Activated CD4-positive, alpha-beta T cell treated with anti-CD3 and anti-CD28 coated beads for 36 hours (primary cell): ENCODE results near the gene SCIMP. TPM values are rescaled to one million over a fixed set of nuclear protein-coding genes. Genes with fewer than 3 reads are reported as not detected.

Experiments used
- ATAC-seq: fragments of 200-7000 bp; cut with Tn5 transposase; one replicate; pipeline ENCODE4 v1.10.0; 2021; ENCODE audit warnings: mild to moderate bottlenecking, moderate library complexity
- CTCF ChIA-PET: fragments of 350-600 bp; sonication (Branson Sonifier 250); formaldehyde crosslinking; loops from one replicate; lab custom pipeline; 2021; ENCODE audit warnings: antibody characterized with exemption; lab: Charles Lee
- POLR2A ChIA-PET: fragments of 350-600 bp; sonication (Branson Sonifier 250); formaldehyde crosslinking; loops from one replicate; lab custom pipeline; 2021; ENCODE audit warnings: antibody characterized with exemption, inconsistent platforms; lab: Charles Lee
- DNase-seq: peaks from one replicate; pipeline ENCODE4 v3.0.0-alpha.2; 2020
- H3K27ac Mint-ChIP-seq: one replicate; pipeline ENCODE4 v1.8.0; 2021; ENCODE audit warnings: mixed read lengths
- H3K27me3 Mint-ChIP-seq: one replicate; pipeline ENCODE4 v1.8.0; 2021; ENCODE audit warnings: mixed read lengths
- H3K36me3 Mint-ChIP-seq: one replicate; pipeline ENCODE4 v1.8.0; 2021; ENCODE audit warnings: low read depth, mixed read lengths
- H3K4me1 Mint-ChIP-seq: one replicate; pipeline ENCODE4 v1.8.0; 2021; ENCODE audit warnings: mixed read lengths
- H3K4me3 Mint-ChIP-seq: one replicate; pipeline ENCODE4 v1.8.0; 2021; ENCODE audit warnings: mild to moderate bottlenecking, moderate library complexity, mixed read lengths
- H3K9me3 Mint-ChIP-seq: one replicate; pipeline ENCODE4 v1.8.0; 2021; ENCODE audit warnings: low read depth, mixed read lengths
- intact Hi-C, 2 experiments: fragments of 100-400 bp; cut with DNase I in 1 of 2; cut with micrococcal nuclease in 1 of 2; formaldehyde crosslinking; loops; one replicate each; pipeline versions ENCODE4 v1.14.2 to v1.15.1; 2022 to 2024; cut with DNase I, micrococcal nuclease
- total RNA-seq, 2 experiments: library from RNA; stranded (reverse); gene quantifications; one replicate each; pipeline ENCODE4 v1.2.3, GENCODE V29; 2021

The SCIMP gene
- total RNA-seq, 2 experiments from 2014 or later, result not detected

DNA sequence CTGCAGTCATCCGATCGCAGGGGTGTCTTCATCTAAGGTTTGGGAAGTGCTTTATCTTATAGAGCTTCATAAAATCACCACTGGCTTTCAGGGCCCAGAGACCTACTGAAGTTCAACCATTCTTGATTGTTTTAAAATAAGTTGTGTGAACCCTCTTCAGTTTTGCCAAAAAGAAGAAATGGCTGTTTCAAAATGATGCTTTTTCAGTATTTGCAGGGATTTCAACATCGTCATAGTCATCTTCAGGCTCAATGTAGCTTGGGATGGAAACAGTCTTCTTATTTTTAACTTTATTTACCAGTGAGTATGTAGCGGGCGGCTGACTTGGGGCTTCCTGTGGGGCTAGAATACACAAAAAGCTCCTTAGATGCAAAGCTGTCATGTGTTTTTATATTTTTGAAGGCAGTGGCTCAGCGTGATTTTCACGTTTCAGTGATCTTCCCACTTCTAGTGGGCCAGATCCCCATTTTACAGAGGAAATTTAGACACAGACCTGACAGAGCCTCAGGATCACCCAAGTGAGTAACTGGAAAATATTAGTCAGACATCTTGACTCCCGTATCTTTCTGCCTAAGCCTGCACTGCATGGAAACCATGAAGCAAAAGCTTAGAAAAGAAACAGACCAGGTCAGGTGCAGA lies 23.9 kb downstream of the SCIMP start:
- Mint-ChIP-seq H3K9me3 (no peaks in the 10 kb centered on the region), H3K27ac (peak overlapping the region; percentile 19), H3K4me3 (no peak overlapping the region), H3K36me3 (peaks cover 5% of the 10 kb centered on the region), H3K27me3 (no peaks in the 10 kb centered on the region), H3K4me1 (peaks cover 11% of the 10 kb centered on the region)
- no peak for DNase-seq
- intact Hi-C loops, result no loop called here
- peak; percentile 60 for ATAC-seq
- CTCF ChIA-PET, result no interaction called here
- POLR2A ChIA-PET, result no interaction called here

DNA sequence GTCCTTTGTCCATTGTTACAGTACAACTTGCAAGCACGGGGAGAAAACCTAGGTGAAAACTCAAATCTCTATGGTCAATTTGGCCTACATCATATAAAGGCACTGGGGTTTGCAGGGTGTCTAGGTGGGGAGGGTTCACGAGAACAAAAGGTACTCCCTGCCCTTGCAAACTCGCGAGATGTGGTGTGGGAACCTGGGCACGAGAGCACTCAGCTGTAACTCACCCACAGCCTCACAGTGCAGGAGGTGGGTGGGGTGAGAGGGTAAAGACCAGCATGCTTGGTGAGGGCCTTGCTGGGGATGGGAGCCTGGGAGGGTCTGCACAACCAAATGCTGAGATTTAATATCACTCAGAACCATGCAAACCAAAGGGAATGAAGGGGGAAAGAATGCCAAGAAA lies 24.6 kb downstream of the SCIMP start:
- Mint-ChIP-seq H3K4me3 (no peak overlapping the region), H3K36me3 (peaks cover 4% of the 10 kb centered on the region), H3K9me3 (no peaks in the 10 kb centered on the region), H3K27me3 (no peaks in the 10 kb centered on the region), H3K4me1 (peaks cover 11% of the 10 kb centered on the region), H3K27ac (no peak overlapping the region)
- ChIA-PET POLR2A (no interaction called here), CTCF (no interaction called here)
- intact Hi-C loops, result no loop called here
- no peak for DNase-seq
- no peak for ATAC-seq

DNA sequence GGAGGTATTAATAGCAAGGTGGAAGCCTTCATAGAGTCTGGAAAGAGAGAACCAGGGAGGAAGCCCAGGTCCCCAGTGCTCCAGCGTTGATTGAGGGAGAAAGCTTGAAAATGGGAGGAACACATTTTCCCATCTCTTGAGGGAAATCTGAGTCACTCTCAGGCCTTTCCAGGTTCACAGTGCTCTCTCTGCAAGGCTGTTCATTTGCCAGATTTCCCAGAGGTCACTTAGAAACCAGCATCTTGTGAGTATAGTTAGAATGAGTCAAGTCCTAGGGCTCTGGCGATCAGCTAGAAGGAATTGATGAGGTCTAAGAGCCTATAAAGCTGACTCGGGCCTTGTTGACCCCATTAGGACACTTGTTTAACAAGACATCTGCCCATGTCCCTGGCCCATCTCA lies 25.3 kb downstream of the SCIMP start:
- no peaks in the 10 kb centered on the region for H3K27me3 Mint-ChIP-seq
- ATAC-seq (no peak), DNase-seq (no peak)
- no peaks in the 10 kb centered on the region for H3K36me3 Mint-ChIP-seq
- H3K9me3 Mint-ChIP-seq, result no peaks in the 10 kb centered on the region
- H3K4me1 Mint-ChIP-seq, result peaks cover 11% of the 10 kb centered on the region
- ChIA-PET CTCF (interaction anchor here (0.6 kb wide), 1 partner anchor 62 kb away, joined by 3 read pairs; no protein-coding TSS in a partner anchor), POLR2A (no interaction called here)
- H3K4me3 Mint-ChIP-seq, result no peak overlapping the region
- intact Hi-C loops, result no loop called here
- no peak overlapping the region for H3K27ac Mint-ChIP-seq

DNA sequence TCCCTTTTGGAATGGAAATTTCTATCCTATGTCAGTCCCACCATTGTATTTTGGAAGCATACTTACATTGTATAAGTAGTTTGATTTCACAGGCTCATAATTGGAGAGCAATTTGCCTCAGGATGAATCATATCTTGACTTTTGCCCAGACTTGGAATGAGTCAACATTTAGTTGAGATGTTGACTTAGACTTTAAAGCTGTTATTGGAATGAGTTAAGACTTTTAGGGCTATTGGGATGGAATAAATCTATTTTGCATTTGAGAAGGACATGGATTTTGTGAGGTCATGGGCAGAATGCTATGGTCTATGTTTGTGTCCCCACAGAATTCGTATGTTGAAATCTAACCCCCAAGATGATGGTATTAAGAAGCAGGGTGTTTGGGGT lies 30.8 kb downstream of the SCIMP start:
- DNase-seq (no peak), ATAC-seq (peak; percentile 61)
- Mint-ChIP-seq H3K4me1 (peaks cover 5% of the 10 kb centered on the region), H3K27me3 (no peaks in the 10 kb centered on the region), H3K27ac (no peak overlapping the region), H3K9me3 (peaks cover 2% of the 10 kb centered on the region), H3K4me3 (no peak overlapping the region), H3K36me3 (peaks cover 4% of the 10 kb centered on the region)
- CTCF ChIA-PET, result no interaction called here
- POLR2A ChIA-PET, result no interaction called here
- intact Hi-C loops, result no loop called here

DNA sequence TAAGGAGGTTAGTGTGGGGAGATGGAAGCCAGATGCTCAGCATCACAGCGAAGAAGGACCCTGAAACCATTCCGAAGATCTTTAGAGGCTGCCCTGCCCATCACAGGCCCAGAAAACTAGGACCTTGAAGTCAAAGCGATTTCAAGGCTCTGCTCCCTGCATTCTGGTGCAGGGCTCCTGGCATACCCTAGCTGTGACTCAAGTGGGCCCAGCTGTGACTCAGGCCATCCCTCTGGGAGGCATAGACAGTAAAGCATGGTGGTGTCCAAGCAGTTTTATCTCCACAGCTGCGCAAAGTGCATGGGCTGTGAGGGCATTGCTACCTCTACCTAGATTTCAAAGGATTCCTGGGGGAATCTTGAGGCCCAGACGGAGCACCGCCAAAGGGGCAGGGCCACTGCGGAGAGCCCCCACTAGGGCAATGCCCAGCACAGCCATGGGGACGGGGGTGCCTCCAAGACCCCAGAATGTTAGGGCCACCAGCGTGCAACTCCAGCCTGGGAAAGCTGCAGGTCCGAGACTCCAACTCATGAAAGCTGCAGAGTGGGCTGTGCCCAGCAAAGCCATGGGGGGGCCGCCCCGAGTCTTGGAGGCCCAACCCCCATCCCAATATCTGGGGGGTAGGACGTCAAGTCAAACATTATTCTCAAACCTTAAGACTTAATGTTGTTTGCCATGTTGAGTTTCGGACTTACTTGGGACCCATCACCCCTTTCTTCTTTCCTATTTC lies 31.3 kb downstream of the SCIMP start:
- Mint-ChIP-seq H3K27me3 (no peaks in the 10 kb centered on the region), H3K27ac (no peak overlapping the region), H3K36me3 (peaks cover 4% of the 10 kb centered on the region), H3K9me3 (peaks cover 2% of the 10 kb centered on the region), H3K4me3 (no peak overlapping the region), H3K4me1 (peaks cover 5% of the 10 kb centered on the region)
- ChIA-PET CTCF (interaction anchor here (1.1 kb wide), 1 partner anchor 201 kb away, joined by 3 read pairs; no protein-coding TSS in a partner anchor), POLR2A (no interaction called here)
- DNase-seq, result no peak
- no peak for ATAC-seq
- intact Hi-C loops, result no loop called here

DNA sequence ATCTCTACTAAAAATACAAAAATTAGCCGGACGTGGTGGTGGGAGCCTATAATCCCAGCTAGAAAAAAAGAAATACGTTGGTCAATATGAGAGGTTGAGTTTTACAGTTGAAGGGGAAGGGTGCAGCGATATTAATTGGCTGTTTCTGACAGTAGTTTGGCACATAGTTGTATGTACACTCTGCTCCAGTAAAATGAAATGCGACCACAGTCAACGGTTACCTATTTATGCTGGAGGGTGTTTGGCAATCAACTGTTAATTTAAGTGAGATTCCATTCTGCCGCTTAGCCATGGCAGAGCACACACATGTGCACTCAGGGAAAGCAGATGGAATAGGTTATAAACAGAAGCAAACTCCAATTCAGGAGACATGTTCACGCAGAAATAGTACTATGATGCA lies 33.6 kb downstream of the SCIMP start:
- CTCF ChIA-PET, result no interaction called here
- H3K4me3 Mint-ChIP-seq, result no peak overlapping the region
- DNase-seq (no peak), ATAC-seq (no peak)
- H3K27me3 Mint-ChIP-seq, result no peaks in the 10 kb centered on the region
- intact Hi-C loops, result no loop called here
- H3K36me3 Mint-ChIP-seq, result peaks cover 4% of the 10 kb centered on the region
- peaks cover 5% of the 10 kb centered on the region for H3K4me1 Mint-ChIP-seq
- no peak overlapping the region for H3K27ac Mint-ChIP-seq
- peaks cover 2% of the 10 kb centered on the region for H3K9me3 Mint-ChIP-seq
- POLR2A ChIA-PET, result interaction anchor here (0.6 kb wide), 1 partner anchor 190 kb away, joined by 3 read pairs; no protein-coding TSS in a partner anchor

DNA sequence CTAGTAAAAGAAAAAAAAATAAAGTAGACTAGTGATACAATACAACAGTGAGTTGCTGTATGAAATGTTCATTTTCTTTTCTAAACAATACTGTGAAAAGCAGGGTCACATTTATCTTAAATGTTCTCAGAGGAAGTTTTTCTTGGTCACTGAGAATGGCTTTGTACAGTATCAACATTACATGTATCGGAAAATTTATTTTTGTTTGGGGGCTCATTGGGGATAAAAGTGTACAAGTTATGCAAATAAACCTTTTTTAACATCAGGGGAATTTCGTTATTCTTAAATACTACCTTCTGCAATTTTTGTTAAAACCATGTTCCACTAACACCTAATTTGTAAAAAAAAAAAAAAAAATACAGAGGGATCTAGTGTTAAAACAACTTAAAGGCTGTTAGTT lies 34.3 kb downstream of the SCIMP start:
- Mint-ChIP-seq H3K4me1 (peaks cover 5% of the 10 kb centered on the region), H3K9me3 (peaks cover 2% of the 10 kb centered on the region), H3K36me3 (peaks cover 4% of the 10 kb centered on the region), H3K27me3 (no peaks in the 10 kb centered on the region), H3K27ac (no peak overlapping the region), H3K4me3 (no peak overlapping the region)
- no peak for ATAC-seq
- ChIA-PET CTCF (no interaction called here), POLR2A (no interaction called here)
- intact Hi-C loops, result no loop called here
- no peak for DNase-seq

DNA sequence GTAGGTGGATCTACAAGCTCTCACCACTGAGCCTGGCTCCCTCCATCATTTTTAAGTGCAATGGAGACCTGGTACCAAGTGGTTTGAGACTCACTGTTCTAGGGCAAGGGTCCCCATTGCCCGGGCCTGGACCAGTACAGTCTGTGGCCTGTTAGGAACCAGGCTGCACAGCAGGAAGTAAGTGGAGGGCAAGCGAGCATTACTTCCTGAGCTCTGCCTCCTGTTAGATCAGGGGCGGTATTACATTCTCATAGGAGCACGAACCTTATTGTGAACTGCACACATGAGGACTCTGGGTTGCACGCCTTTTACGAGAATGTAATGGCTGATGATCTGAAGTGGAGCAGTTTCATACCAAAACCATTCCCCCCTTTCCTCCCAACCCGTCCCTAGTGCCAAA lies 36.2 kb downstream of the SCIMP start:
- DNase-seq (no peak), ATAC-seq (no peak)
- no peaks in the 10 kb centered on the region for H3K36me3 Mint-ChIP-seq
- no peak overlapping the region for H3K27ac Mint-ChIP-seq
- no peak overlapping the region for H3K4me3 Mint-ChIP-seq
- intact Hi-C loops, result loop anchor here (10.0 kb wide), 2 partner anchors 106 to 254 kb away; partner anchors contain the start of genes PFN1 (in 1 of the 2), RNF167 (in 1 of the 2) and SLC25A11 (in 1 of the 2)
- ChIA-PET CTCF (interaction anchor here (0.7 to 1.3 kb wide), 3 partner anchors 18 to 205 kb away, joined by 3 to 5 read pairs (median 3); no protein-coding TSS in a partner anchor), POLR2A (no interaction called here)
- H3K4me1 Mint-ChIP-seq, result no peaks in the 10 kb centered on the region
- H3K27me3 Mint-ChIP-seq, result no peaks in the 10 kb centered on the region
- no peaks in the 10 kb centered on the region for H3K9me3 Mint-ChIP-seq

DNA sequence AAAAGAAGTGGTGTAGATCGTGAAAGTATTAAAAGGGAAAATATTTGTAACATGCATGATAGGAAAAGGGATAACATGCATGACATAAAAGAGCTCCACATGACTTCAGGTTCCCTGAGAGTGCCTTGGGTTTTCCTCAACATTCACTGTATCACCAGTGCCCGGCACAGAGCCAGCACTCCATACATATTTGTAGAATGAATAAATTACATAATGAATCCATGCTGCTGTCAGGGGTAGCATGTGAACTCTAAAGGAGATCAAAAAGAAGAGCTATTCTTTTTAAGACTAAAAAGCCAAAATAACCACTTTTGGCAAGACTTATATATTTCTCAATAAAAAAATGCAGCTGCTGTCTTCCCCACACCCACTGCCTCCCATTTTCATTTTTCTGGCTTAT lies 40.3 kb downstream of the SCIMP start:
- intact Hi-C loops, result loop anchor here (5.0 to 10.0 kb wide), 6 partner anchors 110 to 1248 kb away; partner anchors contain the start of genes ANKFY1 (in 1 of the 2), C1QBP (in 1 of the 2), PFN1 (in 1 of the 2) and PIMREG (in 1 of the 2)
- H3K27me3 Mint-ChIP-seq, result no peaks in the 10 kb centered on the region
- peaks cover 21% of the 10 kb centered on the region for H3K36me3 Mint-ChIP-seq
- CTCF ChIA-PET, result interaction anchor here (0.9 kb wide), 1 partner anchor 221 kb away, joined by 4 read pairs; no protein-coding TSS in a partner anchor
- DNase-seq (no peak), ATAC-seq (no peak)
- POLR2A ChIA-PET, result no interaction called here
- H3K4me1 Mint-ChIP-seq, result peaks cover 27% of the 10 kb centered on the region
- peaks cover 9% of the 10 kb centered on the region for H3K9me3 Mint-ChIP-seq
- no peak overlapping the region for H3K27ac Mint-ChIP-seq
- no peak overlapping the region for H3K4me3 Mint-ChIP-seq

DNA sequence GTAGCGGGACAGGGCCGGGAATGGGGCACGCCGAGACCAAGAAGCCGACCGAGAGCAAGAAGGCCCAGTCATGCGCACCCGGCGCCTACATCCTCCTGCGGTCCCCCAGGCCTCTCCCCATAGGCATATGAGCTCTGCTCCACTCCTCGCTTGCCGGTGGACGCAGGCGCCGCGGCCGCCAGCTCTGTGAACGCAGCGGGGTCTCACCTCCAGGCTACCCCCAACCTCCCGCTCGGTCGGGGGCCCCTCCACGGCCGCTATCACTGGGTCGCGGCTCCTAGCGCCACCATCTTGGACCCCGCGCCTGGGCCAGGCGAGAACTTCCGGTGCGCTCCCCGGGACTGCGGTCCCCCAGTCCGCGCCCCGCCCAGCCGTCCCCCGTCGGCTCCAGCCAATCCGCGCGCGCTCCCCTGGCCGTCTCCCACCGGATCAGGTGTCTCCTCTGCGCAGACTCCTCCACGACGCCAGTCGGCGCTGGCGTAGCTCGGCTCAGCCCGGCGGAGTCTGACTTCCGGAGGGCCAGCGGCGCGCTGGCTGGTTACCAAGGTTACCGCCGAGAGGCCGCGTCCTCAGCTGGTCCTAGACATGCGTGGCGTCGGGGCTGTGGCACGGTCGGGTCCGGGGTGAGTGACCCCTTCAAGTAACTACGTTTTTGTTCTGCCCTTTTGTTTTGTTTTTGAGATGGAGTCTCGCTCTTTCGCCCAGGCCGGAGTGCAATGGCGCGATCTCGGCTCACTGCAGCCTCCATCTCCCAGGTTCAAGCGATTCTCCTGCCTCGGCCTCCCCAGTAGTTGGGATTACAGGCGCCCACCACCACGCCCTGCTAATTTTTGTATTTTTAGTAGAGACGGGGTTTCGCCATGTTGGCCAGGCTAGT lies 42.9 kb downstream of the SCIMP start, which contains the start of gene ZNF594:
Gene ZNF594, minus strand, starts transcription at position 328 of the 877 bp plus-strand sequence. CDS start 7,612 bp downstream, outside the sequence.
- H3K9me3 Mint-ChIP-seq, result peaks cover 17% of the 10 kb centered on the region
- ATAC-seq (peak; percentile 100), DNase-seq (peak; percentile 99)
- peak within 1 kb of the TSS; percentile 88 for H3K27ac Mint-ChIP-seq
- ChIA-PET CTCF (interaction anchor here (0.6 to 2.1 kb wide), 7 partner anchors 21 to 1458 kb away, joined by 3 to 6 read pairs (median 3); partner anchors contain the start of gene C1QBP), POLR2A (interaction anchor here (0.6 to 1.4 kb wide), 3 partner anchors 10 to 294 kb away, joined by 3 to 6 read pairs (median 3); partner anchors contain the start of genes DERL2 and MIS12)
- no peaks in the 10 kb centered on the region for H3K27me3 Mint-ChIP-seq
- peaks cover 27% of the 10 kb centered on the region for H3K4me1 Mint-ChIP-seq
- intact Hi-C loops, result loop anchor here (1.0 to 10.0 kb wide), 12 partner anchors 80 to 1251 kb away; partner anchors contain the start of genes C1QBP (in 2 of the 2), ANKFY1 (in 1 of the 2), DERL2 (in 1 of the 2) and DHX33 (in 1 of the 2)
- H3K36me3 Mint-ChIP-seq, result peaks cover 40% of the 10 kb centered on the region
- H3K4me3 Mint-ChIP-seq, result peak within 1 kb of the TSS; percentile 94
